Measurements from ENCODE around the gene THRB.

Gene THRB

GRCh38 chr3:24507776-24508422, 13.2 kb upstream of the THRB start:
- no peak overlapping the region for H2AFZ ChIP-seq (ENCODE audit: low read length)
- no peak overlapping the region for H3K14ac ChIP-seq (ENCODE audit: low read length)
- no peak for DNase-seq (ENCODE audit: low spot score)
- H3K9ac ChIP-seq (ENCODE audit: low read depth, low read length, poor library complexity) = no peak overlapping the region
- H3K4me2 ChIP-seq (ENCODE audit: insufficient read depth, low read length, poor library complexity, severe bottlenecking) = no peak overlapping the region
- H2BK15ac ChIP-seq (ENCODE audit: low read length) = no peak overlapping the region
- no CpG with 5 or more reads among the region's 2 CpGs for WGBS, 2 donors (ENCODE audit: extremely low coverage in 2 of 2, insufficient read length in 2 of 2, insufficient replicate concordance in 1 of 2)
- H3K9me3 ChIP-seq (replicated peaks in 1 of 2; ENCODE audit: control insufficient read depth in 2 of 2, insufficient read depth in 1 of 2, low read depth in 1 of 2, low read length in 2 of 2) = no peaks in the 10 kb centered on the region
- no peak overlapping the region for H3K23ac ChIP-seq (ENCODE audit: low read depth, low read length, poor library complexity)
- H3K4me3 ChIP-seq (ENCODE audit: low read length in 2 of 2) = no peak overlapping the region
- H3K18ac ChIP-seq (ENCODE audit: low read length) = no peak overlapping the region
- H3K36me3 ChIP-seq (replicated peaks in 1 of 2; ENCODE audit: control insufficient read depth in 2 of 2, insufficient read depth in 2 of 2, low read length in 2 of 2) = no peaks in the 10 kb centered on the region
- H3K27me3 ChIP-seq (ENCODE audit: control insufficient read depth in 3 of 3, insufficient read depth in 3 of 3, low read depth in 1 of 3, low read length in 3 of 3) = no peaks in the 10 kb centered on the region
- H3K27ac ChIP-seq (replicated peaks; ENCODE audit: low read length) = no peak overlapping the region
- H3K4ac ChIP-seq (ENCODE audit: low read length) = no peak overlapping the region
- H4K8ac ChIP-seq (ENCODE audit: low read depth, low read length) = no peak overlapping the region
- no peak overlapping the region for H2BK12ac ChIP-seq (ENCODE audit: low read length)
- H3K4me1 ChIP-seq (ENCODE audit: control insufficient read depth in 2 of 2, insufficient read depth in 1 of 2, low read depth in 1 of 2, low read length in 2 of 2) = no peaks in the 10 kb centered on the region
- no peaks in the 10 kb centered on the region for H3K79me1 ChIP-seq (ENCODE audit: low read depth, low read length)
- H2BK5ac ChIP-seq (ENCODE audit: low read length) = no peak overlapping the region
- no peak overlapping the region for H4K91ac ChIP-seq (ENCODE audit: low read depth, low read length, poor library complexity)
- no peak overlapping the region for H2BK120ac ChIP-seq (ENCODE audit: low read depth, low read length)
- H2AK5ac ChIP-seq (ENCODE audit: low read depth, low read length) = no peak overlapping the region

DNA sequence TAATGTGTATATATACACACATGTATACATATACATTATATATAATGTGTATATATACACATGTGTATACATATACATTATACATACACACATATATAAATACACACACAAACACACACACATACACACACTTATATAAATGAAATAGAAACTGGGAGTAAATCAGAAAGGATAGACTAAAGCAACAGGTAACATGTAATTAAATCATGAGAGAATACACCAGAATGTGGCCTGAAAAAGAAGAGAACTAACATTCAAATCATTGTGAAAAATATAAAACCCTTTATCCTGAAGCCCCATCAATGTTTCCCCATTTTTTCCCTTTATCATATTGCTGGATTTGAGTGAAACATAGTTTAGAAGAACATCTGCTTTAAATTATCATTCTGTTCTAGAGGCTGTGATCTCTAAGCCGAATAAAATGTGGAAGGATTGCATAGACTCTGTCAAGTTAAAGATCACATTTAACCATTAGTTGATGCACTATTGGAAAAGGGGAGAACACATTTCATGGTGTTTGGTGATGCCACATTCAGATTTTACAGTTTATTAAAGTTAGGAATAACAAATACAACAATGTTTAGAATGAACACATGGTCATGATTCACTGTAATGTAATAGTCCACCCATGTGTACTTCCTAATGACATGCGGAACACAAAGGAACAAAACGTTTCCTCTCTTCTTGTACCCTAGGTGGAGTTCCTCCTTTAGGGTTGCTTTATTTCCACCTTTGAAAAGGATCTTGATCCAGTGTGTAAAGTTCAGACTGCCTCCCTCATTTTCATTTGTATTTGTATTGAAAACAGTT, 12.5 kb upstream of the THRB start:
- no peaks in the 10 kb centered on the region for H3K79me1 ChIP-seq (ENCODE audit: low read depth, low read length)
- H2AFZ ChIP-seq (ENCODE audit: low read length) = no peak overlapping the region
- no peak overlapping the region for H3K23ac ChIP-seq (ENCODE audit: low read depth, low read length, poor library complexity)
- H2BK12ac ChIP-seq (ENCODE audit: low read length) = no peak overlapping the region
- no peaks in the 10 kb centered on the region for H3K27me3 ChIP-seq (ENCODE audit: control insufficient read depth in 3 of 3, insufficient read depth in 3 of 3, low read depth in 1 of 3, low read length in 3 of 3)
- no peak overlapping the region for H3K4me2 ChIP-seq (ENCODE audit: insufficient read depth, low read length, poor library complexity, severe bottlenecking)
- no CpG with 5 or more reads among the region's 3 CpGs for WGBS, 2 donors (ENCODE audit: extremely low coverage in 2 of 2, insufficient read length in 2 of 2, insufficient replicate concordance in 1 of 2)
- no peak overlapping the region for H4K8ac ChIP-seq (ENCODE audit: low read depth, low read length)
- no peaks in the 10 kb centered on the region for H3K9me3 ChIP-seq (replicated peaks in 1 of 2; ENCODE audit: control insufficient read depth in 2 of 2, insufficient read depth in 1 of 2, low read depth in 1 of 2, low read length in 2 of 2)
- no peak overlapping the region for H3K27ac ChIP-seq (replicated peaks; ENCODE audit: low read length)
- no peaks in the 10 kb centered on the region for H3K4me1 ChIP-seq (ENCODE audit: control insufficient read depth in 2 of 2, insufficient read depth in 1 of 2, low read depth in 1 of 2, low read length in 2 of 2)
- H3K4me3 ChIP-seq (ENCODE audit: low read length in 2 of 2) = no peak overlapping the region
- no peak overlapping the region for H2BK5ac ChIP-seq (ENCODE audit: low read length)
- no peak overlapping the region for H3K9ac ChIP-seq (ENCODE audit: low read depth, low read length, poor library complexity)
- no peaks in the 10 kb centered on the region for H3K36me3 ChIP-seq (replicated peaks in 1 of 2; ENCODE audit: control insufficient read depth in 2 of 2, insufficient read depth in 2 of 2, low read length in 2 of 2)
- no peak overlapping the region for H2BK15ac ChIP-seq (ENCODE audit: low read length)
- H3K4ac ChIP-seq (ENCODE audit: low read length) = no peak overlapping the region
- H2AK5ac ChIP-seq (ENCODE audit: low read depth, low read length) = no peak overlapping the region
- H2BK120ac ChIP-seq (ENCODE audit: low read depth, low read length) = no peak overlapping the region
- no peak for DNase-seq (ENCODE audit: low spot score)
- H4K91ac ChIP-seq (ENCODE audit: low read depth, low read length, poor library complexity) = no peak overlapping the region
- no peak overlapping the region for H3K14ac ChIP-seq (ENCODE audit: low read length)
- H3K18ac ChIP-seq (ENCODE audit: low read length) = no peak overlapping the region

GRCh38 chr3:24505691-24506550, 11.3 kb upstream of the THRB start:
- Histone ChIP-seq H3K9ac (ENCODE audit: low read depth, low read length, poor library complexity) (no peak overlapping the region), H3K4me3 (ENCODE audit: low read length in 2 of 2) (no peak overlapping the region), H3K23ac (ENCODE audit: low read depth, low read length, poor library complexity) (no peak overlapping the region), H2BK15ac (ENCODE audit: low read length) (no peak overlapping the region), H2BK12ac (ENCODE audit: low read length) (no peak overlapping the region), H2AK5ac (ENCODE audit: low read depth, low read length) (no peak overlapping the region), H2BK120ac (ENCODE audit: low read depth, low read length) (no peak overlapping the region), H3K79me1 (ENCODE audit: low read depth, low read length) (no peaks in the 10 kb centered on the region), H3K18ac (ENCODE audit: low read length) (no peak overlapping the region), H3K4me2 (ENCODE audit: insufficient read depth, low read length, poor library complexity, severe bottlenecking) (no peak overlapping the region), H3K4me1 (ENCODE audit: control insufficient read depth in 2 of 2, insufficient read depth in 1 of 2, low read depth in 1 of 2, low read length in 2 of 2) (no peaks in the 10 kb centered on the region), H2BK5ac (ENCODE audit: low read length) (no peak overlapping the region), H3K14ac (ENCODE audit: low read length) (no peak overlapping the region), H3K36me3 (replicated peaks in 1 of 2; ENCODE audit: control insufficient read depth in 2 of 2, insufficient read depth in 2 of 2, low read length in 2 of 2) (no peaks in the 10 kb centered on the region), H3K27ac (replicated peaks; ENCODE audit: low read length) (no peak overlapping the region), H4K8ac (ENCODE audit: low read depth, low read length) (no peak overlapping the region), H3K4ac (ENCODE audit: low read length) (no peak overlapping the region), H3K27me3 (ENCODE audit: control insufficient read depth in 3 of 3, insufficient read depth in 3 of 3, low read depth in 1 of 3, low read length in 3 of 3) (no peaks in the 10 kb centered on the region), H3K9me3 (replicated peaks in 1 of 2; ENCODE audit: control insufficient read depth in 2 of 2, insufficient read depth in 1 of 2, low read depth in 1 of 2, low read length in 2 of 2) (no peaks in the 10 kb centered on the region), H4K91ac (ENCODE audit: low read depth, low read length, poor library complexity) (no peak overlapping the region), H2AFZ (ENCODE audit: low read length) (no peak overlapping the region)
- no peak for DNase-seq (ENCODE audit: low spot score)
- no CpG with 5 or more reads among the region's 7 CpGs for WGBS, 2 donors (ENCODE audit: extremely low coverage in 2 of 2, insufficient read length in 2 of 2, insufficient replicate concordance in 1 of 2)

DNA sequence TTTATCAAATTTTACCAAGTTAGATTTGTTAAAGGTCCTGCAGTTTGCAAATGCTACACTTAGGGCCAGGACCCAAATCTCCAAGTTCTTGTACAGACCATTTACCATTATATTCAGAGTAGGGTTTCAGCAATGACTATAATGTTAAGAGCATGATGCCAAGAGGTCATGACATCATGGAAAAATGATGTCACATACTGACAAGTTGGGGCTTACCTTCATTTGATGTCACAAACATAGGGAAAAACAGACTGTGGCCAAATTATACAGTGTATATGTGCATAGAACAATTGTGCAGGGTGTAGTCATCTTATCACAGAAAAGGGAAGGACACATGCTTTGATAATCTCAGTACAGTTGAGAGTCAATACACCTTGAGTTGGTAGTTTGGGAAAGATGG, 10.1 kb upstream of the THRB start:
- Histone ChIP-seq H2BK5ac (ENCODE audit: low read length) (no peak overlapping the region), H3K27ac (replicated peaks; ENCODE audit: low read length) (no peak overlapping the region), H3K14ac (ENCODE audit: low read length) (no peak overlapping the region), H4K8ac (ENCODE audit: low read depth, low read length) (no peak overlapping the region), H3K18ac (ENCODE audit: low read length) (no peak overlapping the region), H2BK12ac (ENCODE audit: low read length) (no peak overlapping the region), H3K9ac (ENCODE audit: low read depth, low read length, poor library complexity) (no peak overlapping the region), H4K91ac (ENCODE audit: low read depth, low read length, poor library complexity) (no peak overlapping the region), H3K4me3 (ENCODE audit: low read length in 2 of 2) (no peak overlapping the region), H3K4me2 (ENCODE audit: insufficient read depth, low read length, poor library complexity, severe bottlenecking) (no peak overlapping the region), H2AK5ac (ENCODE audit: low read depth, low read length) (no peak overlapping the region), H3K4me1 (ENCODE audit: control insufficient read depth in 2 of 2, insufficient read depth in 1 of 2, low read depth in 1 of 2, low read length in 2 of 2) (no peaks in the 10 kb centered on the region), H3K27me3 (ENCODE audit: control insufficient read depth in 3 of 3, insufficient read depth in 3 of 3, low read depth in 1 of 3, low read length in 3 of 3) (no peaks in the 10 kb centered on the region), H2BK15ac (ENCODE audit: low read length) (no peak overlapping the region), H2BK120ac (ENCODE audit: low read depth, low read length) (no peak overlapping the region), H3K23ac (ENCODE audit: low read depth, low read length, poor library complexity) (no peak overlapping the region), H3K79me1 (ENCODE audit: low read depth, low read length) (no peaks in the 10 kb centered on the region), H2AFZ (ENCODE audit: low read length) (no peak overlapping the region), H3K9me3 (replicated peaks in 1 of 2; ENCODE audit: control insufficient read depth in 2 of 2, insufficient read depth in 1 of 2, low read depth in 1 of 2, low read length in 2 of 2) (no peaks in the 10 kb centered on the region), H3K36me3 (replicated peaks in 1 of 2; ENCODE audit: control insufficient read depth in 2 of 2, insufficient read depth in 2 of 2, low read length in 2 of 2) (no peaks in the 10 kb centered on the region), H3K4ac (ENCODE audit: low read length) (no peak overlapping the region)
- no peak for DNase-seq (ENCODE audit: low spot score)
